Fibroblast of gingiva (primary cell): Measurements from ENCODE around the gene OSBPL1A.

Source experiments
- DNase-seq: peaks from one replicate; pipeline ENCODE4 v3.0.0-alpha.2; 2011; ENCODE audit warnings: low read depth

Gene OSBPL1A

DNA sequence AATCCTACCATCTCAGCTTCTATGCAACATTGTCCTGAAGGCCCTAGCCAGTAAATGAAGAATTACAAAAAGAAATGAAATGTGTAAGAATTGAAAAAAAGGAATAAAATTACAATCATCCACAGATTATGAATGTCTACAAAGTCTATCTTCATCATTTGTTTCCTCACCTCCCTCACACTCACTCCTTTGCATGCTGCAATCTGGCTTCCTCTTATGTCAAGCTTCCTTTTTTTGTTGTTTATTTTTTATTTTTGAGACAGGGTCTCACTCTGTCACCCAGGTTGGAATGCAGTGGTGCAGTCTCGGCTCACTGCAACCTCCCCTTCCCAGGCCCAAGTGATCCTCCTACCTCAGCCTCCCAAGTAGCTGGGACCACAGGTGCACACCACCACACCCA is 129.7 kb downstream of the OSBPL1A start:
- no peak for DNase-seq

DNA sequence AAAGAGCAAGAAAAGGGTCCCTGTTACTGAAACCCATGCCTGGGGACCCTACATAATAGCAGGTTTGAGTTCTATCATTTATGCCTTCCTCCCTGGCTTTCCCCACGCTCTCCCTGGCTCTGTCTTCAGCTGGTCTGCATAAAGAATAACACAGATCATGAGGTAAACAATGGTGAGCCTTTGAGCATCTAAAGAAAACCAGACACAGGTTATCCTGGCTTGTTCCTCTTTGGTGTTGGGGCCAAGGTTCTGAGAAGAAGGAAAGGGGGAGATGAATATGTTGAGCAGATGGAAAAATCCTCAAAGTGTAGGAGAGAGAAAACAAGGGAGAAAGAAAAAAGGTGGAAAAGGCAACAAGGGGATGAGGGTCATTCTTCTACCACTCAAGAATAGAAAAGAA is 131.5 kb downstream of the OSBPL1A start:
- DNase-seq = no peak

DNA sequence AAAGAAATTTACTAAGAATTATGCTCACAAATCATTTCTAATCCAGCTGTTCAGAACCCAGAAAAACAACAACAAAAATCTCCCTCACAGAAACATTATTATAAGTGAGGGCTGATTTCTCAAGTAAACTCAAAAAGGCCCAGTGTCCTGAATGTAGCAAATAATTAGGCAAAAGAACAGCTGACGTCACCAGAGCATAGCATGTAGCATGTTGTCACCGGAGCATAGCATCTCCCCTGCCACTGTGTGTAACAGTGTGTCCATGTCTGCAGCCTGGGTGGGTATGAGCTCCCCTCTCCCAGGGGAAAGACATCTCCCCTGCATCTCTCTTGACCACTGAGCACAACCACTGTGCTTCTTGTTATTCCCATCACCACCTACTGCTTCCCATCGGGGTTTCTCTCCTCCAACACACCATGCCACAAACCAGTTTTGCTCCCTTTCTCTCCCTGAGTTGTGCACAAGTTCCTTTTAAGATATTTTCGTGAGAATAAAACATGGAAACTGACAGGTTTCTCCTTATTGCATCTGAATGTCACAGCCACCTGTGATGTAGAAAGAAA is 132.0 kb downstream of the OSBPL1A start:
- DNase-seq = no peak

DNA sequence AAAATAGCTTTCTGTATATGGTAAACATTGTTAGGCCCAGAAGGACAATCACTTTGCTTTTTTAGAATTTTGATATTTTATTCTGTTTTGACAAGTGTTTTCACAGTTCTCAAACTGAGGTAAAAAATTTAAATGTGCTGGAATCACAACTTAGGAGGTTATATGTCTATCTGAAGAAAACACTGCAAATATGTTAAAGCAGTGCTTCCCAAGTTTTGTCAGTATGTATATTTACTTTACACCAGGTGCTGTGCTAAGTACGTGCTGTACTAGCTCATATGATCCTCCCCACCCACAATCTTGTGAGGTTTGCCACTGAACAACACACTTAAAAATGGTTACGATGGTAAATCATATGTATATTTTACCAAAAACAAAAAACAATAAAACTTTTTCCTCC is 134.6 kb downstream of the OSBPL1A start:
- no peak for DNase-seq

DNA sequence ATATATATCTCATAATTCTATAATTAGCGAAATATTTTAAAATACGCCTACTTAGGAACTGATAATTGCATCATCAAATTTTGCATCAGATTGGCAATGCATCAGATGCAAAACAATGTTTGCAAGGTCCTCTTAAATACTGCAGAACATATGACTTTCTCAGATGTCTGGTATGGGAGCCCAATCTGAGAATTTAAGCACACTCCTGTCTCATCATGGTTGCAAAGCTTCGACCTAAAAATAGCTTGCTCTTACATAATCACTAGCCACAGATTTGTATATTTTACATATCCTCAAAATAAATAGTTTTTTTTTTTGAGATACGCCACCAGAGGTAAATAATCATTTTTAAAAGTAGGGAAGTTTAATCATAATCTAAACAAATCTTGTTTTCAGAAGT is 135.5 kb downstream of the OSBPL1A start:
- peak; percentile 41 for DNase-seq

DNA sequence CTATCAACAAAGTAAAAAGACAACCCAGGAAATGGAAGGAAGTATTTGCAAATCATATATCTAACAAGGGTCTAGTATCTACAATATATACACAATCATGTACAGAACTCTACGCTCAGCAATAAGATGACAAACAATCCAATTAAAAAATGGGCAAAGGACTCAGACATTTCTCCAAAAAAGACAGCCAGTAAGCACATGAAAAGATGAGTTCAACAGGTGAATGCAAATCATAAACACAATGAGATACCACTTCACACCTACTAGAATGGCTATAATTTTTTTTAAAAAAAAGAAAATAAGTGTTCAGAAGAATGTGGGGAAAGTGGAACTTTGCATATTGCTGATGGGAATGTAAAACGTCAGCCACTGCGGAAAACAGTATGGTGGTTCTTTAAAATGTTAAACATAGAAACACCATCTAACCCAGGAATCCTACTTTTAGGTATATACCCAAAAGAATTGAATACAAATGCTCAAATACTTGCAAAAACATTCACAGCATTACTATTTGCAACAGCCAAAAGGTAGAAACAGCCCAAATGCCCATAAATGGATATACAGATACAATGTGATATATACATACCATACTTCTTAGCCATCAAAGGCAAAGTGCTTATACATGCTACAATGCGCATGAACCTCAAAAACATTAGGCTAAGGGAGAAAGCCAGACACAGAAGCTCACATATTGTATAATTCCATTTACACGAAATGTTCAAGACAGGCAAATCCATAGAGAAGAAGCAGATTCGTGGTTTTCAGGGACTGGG is 137.6 kb downstream of the OSBPL1A start:
- no peak for DNase-seq

DNA sequence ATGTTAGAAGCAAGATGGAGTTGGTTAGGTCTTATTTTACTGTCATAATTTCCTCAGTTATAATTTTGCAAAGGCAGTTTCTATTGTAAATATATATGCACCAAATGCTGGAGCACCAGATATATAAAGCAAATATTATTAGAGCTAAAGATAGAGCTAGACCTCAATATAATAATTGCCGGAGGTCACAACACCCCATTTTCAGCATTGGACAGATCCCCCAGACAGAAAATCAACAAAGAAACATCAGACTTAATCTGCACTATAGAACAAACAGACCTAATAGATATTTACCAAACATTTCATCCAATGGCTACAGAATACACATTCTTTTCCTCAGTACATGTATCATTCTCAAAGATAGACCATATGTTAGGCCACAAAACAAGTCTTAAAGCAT is 143.6 kb downstream of the OSBPL1A start:
- no peak for DNase-seq

DNA sequence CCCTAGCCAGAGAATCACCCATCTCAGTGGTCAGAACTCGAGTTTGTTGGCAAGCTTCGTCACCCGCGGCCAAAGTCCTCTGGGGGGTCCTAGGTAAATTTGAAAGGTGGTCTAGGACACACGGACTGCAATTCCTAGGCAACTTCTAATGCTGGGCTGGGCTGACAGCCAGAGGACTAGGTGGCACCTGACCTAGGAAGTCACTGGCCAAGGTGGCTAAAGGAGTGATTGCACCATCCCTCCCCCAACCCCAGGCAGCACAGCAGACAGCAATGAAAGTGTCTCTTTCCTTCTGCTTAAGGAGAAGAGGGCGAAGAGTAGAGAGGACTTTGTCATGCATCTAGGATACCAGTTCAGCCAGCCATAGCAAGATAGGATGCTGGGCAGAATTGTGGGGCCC is 147.9 kb downstream of the OSBPL1A start:
- no peak for DNase-seq

DNA sequence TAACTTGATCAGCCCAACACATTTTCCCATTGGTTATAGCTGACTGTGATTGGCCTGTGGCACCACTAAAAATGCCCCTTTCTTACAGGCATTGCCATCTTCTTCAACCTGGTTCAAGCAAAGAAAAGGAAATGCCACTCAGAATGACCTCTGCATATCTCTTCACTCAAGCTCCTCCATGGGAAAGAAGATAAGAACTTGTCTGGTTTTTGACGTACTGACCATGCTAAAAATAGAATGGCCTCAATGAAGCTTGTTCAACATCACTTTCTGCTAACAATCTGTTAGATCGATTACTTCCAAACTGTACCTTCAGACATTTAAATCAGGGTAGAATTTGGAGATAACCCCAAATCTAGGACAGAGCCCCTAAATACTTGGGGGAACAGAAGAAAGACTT is 149.3 kb downstream of the OSBPL1A start:
- DNase-seq = no peak

DNA sequence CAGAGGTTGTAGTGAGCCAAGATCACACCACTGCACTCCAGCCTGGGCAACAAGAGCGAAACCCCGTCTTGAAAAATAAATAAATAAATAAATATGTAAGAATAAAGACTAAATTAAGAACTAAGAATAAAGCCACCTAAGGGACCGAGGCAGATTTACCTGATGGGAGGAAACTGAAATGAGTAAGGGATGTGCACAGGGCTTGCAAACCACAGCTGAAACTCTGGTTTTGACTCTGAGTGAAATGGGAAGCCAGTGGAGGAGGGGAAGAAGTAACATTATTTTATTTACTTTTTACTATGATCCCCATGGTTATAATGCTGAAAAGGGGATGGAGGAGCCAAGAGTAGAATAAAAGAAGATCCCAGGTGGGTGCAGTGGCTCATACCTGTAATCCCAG is 151.5 kb downstream of the OSBPL1A start:
- DNase-seq = no peak

DNA sequence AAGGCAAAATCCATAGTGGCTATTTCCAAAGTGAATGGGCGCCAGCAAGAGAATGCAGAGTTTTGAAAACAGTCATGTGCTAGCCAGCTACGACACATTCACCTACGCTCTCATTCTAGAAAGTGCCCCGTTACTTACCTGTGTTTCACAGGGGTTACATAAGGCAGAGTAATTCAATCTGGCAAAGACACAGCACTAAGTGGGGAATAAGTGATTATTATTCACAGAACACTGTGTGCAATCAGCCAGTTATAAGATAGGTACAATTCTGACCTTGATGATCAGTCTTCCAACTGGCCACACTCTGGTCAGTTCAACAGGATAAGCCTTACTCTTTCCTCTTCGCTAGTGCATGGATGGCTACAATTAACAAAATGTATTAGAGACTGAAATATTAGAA is 152.9 kb downstream of the OSBPL1A start:
- DNase-seq = no peak

DNA sequence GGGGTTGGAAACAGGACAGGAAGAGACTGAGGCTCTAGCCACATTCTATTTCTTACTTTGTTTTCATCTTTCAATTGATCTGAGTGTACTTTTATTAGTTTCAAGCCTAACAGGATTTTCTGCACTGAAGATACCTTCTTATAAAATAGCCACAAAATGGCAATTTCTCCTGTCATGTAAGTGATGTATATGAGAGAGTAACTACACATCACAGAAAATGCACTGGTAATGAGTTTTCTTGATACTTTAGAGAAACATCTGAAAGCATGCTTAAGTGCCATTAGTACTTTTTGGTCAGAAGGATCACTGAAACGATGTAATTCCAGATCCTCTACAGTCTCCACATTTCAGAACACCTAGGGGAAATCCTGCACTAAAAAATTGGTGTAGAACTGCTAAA is 153.9 kb downstream of the OSBPL1A start:
- DNase-seq = no peak

DNA sequence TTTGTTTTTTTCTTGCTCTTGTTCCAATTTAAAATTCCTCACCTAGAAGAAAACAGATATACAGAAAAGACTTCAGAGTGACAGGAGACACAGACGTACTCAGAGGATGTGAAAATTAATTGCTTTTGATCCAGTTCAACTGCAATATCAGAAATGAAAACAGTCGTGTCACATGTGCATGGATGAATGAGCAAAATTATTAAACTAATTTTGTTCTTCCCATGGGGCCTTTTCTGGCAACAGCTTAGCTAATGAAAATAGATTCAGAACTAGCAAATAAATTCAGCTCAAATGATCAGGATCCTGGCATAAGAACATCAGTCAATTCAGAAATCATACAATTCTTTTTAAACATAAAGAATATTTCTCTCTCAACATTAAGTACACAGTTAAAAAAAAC is 158.3 kb downstream of the OSBPL1A start:
- DNase-seq = no peak

DNA sequence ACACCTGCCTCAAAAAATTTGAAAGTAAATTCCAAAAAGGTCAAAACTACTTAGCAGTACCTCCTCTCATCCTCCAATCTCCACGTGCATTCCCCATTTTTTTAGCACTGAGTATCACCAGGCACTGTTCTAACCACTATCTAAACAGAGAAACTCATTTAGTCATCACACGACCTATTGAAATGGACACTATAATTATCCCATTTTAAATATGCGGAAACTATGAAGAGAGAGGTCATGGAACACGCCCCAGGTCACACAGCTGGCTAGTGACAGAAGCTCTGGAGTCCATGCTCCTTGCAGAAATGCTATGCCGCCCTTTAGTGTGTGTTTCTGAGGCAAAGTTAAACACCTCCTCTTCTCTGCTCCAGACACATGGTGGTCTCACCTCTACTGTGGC is 159.2 kb downstream of the OSBPL1A start:
- DNase-seq = no peak

DNA sequence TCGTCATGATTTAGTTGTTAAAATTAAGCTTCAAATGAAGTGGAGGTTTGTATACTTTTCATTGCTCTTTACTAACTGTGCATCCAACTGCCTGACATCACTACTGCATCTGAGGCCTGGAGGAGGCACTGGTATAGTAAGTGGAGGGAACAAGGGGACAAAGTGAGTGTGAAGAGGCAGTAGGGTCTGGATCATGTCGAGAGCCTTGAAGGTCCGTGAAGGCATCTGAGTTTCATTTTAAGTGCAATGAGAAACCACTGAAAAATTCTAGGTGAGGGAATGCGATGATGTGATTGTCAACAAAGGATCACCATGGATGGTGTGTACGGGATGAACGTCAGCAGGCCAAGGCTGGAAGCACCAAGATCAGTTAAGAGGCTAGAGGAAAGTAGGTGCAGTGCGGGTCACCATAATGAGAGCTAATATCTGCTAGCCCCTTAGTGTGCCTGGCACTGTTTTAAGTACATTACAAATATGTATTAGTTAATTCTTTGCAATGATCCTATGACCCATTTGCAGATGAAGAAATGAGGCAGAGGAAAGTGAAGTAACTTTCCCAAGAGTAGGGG is 162.7 kb downstream of the OSBPL1A start:
- no peak for DNase-seq

DNA sequence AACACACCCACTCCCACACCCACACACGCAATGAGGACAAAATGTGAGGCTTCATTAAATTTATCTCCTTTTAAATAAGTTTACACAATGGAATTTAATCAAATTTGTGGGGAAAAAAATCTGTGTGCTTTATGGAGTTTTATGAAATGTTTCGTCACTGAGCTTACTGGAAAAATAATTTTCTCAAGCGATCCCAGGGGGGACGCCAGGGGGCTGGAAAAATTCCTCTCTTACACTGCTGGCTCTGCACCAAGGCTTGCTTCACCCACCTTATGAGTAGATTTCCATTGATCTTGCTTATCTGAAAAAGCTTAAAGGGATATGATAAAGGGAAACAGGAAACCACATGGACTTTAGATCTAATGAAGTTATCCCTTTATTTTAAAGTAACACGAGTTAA is 163.3 kb downstream of the OSBPL1A start:
- no peak for DNase-seq

DNA sequence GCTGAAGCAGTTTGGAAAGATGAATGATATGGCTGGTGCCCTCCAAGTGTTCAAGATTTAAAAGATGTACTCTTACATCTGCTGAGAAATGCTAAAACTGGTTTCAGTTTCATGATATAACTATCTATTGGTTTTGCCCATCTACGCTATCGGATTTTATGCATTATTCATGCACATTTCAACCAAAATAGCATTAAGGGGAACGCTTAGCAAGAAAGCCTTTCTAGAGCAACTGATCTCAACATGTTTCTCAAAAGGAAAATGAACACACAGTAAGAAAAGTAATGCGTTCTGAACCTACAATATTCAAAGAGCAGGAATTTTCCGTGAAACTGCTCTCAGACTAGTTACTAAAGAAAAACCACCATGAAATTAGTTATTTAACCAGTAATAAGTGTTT is 164.8 kb downstream of the OSBPL1A start:
- no peak for DNase-seq

DNA sequence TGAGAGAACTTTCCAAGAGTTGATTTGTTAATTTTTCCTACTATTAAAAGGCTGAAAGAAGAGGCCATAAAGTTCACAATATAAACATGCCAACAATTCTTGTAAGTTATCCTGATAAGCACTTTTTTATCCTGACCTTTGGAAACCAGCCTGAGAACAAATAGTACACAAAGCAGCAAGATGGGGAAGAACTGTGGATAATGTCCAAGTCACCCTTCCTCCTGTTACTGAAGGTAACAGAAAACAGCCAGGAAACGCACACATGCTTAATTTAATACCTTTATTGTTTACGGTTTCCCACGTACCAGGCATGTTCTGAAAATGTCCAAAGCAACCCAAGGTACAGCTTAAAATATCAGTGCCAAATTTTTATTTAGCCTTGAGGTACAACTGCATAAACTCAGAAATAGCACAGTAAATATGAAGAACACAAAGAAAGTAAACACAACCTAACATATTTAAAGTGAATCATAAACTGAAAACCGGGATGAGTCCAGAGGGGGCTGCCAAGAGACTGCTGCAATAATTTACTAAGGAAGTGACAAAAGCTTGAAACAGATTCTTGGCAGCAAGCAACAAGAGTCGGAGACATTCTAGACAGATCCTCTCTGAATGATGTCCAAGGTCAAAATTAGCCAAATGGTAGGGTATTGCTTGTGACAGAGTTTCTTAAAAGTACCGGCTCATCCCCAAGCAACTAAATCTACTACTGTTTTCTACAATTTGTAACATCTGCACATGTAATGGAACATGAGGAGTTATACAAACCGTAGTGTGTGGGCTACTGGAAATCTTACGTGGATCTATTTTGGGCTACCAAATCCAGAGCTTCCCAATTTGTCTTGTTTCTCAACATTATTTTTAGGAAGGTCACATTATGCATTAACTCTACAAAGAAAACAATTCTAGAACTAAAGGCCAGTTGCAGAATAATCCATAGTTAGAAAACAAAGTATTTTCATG is 165.6 kb downstream of the OSBPL1A start:
- peak; percentile 88 for DNase-seq

DNA sequence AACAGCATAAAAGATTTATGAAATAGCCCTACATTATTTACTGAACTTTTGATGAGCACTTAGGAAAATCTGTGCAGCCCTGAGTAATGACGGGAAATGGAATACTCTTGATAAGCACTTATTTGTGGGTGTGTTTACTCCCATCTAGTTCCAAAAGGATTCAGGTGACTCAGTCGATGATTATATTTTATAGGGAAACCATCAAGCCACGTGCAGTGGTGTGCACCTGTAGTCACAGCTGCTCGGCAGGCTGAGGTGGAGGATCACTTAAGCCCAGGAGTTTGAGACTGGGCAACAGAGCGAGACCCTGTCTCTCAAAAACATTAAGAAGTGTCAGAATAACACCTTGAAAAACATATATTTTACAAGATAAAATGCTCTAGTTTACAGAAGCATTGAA is 166.9 kb downstream of the OSBPL1A start:
- DNase-seq = no peak

DNA sequence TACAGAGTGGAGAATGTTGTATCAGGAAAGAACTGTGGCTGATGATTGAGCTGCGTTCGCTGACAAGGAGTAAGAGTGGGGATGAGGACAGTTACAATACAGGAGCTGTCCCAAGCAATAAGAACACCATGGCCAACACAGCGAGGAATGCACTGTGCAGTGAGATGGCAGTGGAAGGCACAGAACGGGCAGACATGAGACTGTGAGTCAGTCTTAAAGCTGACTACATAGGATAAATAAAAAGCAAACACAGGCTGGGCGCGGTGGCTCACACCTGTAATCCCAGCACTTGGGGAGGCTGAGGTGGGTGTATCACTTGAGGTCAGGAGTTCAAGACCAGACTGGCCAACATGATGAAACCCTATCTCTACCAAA is 169.0 kb downstream of the OSBPL1A start:
- no peak for DNase-seq

DNA sequence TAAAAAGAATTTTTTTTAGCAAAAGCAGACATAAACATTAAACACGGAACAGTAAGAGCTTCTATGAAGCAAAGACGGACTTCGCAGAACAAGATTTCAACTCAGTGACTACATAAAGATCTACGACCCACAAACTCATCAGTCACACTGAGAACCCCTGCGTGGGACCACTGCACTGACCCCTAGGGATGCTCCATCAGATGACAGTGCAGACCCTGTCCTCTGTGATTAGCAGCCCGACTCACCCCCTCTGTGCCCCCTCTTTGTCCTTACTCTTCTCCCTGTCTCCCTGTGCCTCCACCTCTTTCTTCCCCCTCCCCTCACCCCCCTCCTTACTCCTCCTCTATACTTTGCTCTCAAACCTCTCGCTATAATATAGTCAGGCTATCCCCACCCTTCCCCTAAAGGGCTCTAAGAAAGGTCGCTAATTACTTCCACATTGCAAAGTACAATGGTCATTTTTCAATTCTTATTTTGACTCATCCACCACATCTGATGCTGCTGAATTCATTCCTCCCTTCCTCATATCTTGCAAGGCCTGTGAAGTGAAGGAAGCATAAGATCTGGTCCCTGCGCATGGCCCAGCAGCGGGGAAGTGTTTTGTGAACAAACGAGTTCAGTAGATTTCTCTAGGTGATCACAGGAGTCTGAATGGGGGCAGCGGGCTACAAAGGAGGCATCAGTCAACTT is 169.5 kb downstream of the OSBPL1A start:
- DNase-seq = peak; percentile 72

DNA sequence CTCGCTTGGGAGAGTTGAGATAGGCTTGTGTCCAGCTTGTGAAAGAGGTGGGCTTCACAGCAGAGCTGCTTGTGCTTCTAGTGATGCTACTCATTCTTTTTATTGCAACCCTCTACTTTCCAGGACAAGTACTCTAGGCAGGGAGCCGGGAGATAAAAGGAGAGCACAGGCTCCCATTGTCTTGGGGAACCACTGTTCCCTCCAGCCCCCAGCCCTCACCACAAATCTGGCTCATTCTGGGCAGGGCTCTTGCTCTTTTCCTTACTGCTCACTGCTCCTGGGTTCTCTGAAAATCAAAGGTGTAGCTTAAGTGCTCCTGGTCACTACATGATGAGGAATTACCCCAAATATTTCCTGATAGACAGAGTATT is 177.3 kb downstream of the OSBPL1A start:
- DNase-seq = no peak
